NB4 (cell line): ENCODE data around the gene RPL10A.
"Not testable (repeated sequence)": the region's sequence is repeated elsewhere in the genome, so short reads cannot be mapped to it uniquely, and the experiment has no call there.

Experiments used
- DNase-seq: peaks from one replicate; pipeline ENCODE4 v3.0.0; 2010; ENCODE audit warnings: low read depth
- H3K4me3 ChIP-seq: one replicate; pipeline ENCODE4 v1.5.1; 2011; ENCODE audit warnings: mild to moderate bottlenecking, low read depth, low read length, moderate library complexity
- MYC ChIP-seq: IDR thresholded peaks from 2 replicates; pipeline ENCODE4 v1.6.1; 2011; ENCODE audit warnings: low read depth, low read length
- POLR2A ChIP-seq: IDR thresholded peaks from 2 replicates; pipeline ENCODE4 v1.6.1; 2011; ENCODE audit warnings: mild to moderate bottlenecking; ENCODE audit not compliant: insufficient read length; ENCODE audit errors: extremely low read depth
- TF ChIP-seq, protein P1 (sequence below): IDR thresholded peaks from 2 replicates; pipeline ENCODE4 v1.6.1; 2011; ENCODE audit warnings: low read depth, low read length
- TF ChIP-seq, protein P2 (sequence below): IDR thresholded peaks from one replicate; pipeline ENCODE4 v1.5.1; 2012; ENCODE audit warnings: low read depth, low read length

RPL10A gene

DNA sequence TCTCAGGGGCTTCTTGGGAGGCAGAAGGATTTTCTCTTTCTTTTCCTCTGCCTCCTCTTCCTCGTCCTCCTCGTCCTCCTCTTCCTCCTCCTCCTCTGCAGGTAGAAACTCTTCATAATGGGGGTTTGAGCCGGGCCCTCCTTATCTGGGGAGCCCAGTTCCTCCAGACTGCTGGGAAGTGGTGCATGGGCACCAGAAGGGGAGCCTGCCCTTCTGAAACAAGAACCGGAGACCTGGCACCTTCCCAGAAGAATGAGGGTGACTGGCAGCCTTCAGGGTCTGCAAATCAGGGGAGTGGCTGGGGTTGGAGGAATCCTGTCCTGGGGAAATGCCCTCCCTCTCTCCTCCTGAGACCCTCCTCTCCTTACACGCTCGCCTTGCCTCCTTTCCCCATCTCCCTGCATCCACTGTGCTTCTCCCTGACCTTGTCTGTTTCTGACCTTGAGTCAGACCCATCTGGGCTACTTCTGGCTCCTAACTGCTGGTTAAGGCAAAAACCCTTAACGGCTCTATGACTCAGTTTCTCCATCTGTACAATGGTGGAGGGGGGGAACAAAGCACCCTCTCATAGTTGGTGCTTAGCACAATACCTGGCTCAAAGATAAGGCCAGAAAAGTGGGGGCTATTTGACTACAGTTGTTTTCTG, 42.8 kb downstream of the RPL10A start:
- TF ChIP-seq, protein P1, sequence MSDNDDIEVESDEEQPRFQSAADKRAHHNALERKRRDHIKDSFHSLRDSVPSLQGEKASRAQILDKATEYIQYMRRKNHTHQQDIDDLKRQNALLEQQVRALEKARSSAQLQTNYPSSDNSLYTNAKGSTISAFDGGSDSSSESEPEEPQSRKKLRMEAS: no peak
- TF ChIP-seq MYC: no peak
- TF ChIP-seq POLR2A: no peak
- TF ChIP-seq, protein P2, sequence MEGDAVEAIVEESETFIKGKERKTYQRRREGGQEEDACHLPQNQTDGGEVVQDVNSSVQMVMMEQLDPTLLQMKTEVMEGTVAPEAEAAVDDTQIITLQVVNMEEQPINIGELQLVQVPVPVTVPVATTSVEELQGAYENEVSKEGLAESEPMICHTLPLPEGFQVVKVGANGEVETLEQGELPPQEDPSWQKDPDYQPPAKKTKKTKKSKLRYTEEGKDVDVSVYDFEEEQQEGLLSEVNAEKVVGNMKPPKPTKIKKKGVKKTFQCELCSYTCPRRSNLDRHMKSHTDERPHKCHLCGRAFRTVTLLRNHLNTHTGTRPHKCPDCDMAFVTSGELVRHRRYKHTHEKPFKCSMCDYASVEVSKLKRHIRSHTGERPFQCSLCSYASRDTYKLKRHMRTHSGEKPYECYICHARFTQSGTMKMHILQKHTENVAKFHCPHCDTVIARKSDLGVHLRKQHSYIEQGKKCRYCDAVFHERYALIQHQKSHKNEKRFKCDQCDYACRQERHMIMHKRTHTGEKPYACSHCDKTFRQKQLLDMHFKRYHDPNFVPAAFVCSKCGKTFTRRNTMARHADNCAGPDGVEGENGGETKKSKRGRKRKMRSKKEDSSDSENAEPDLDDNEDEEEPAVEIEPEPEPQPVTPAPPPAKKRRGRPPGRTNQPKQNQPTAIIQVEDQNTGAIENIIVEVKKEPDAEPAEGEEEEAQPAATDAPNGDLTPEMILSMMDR: no peak
- DNase-seq: no peak
- no peak overlapping the region for H3K4me3 ChIP-seq

DNA sequence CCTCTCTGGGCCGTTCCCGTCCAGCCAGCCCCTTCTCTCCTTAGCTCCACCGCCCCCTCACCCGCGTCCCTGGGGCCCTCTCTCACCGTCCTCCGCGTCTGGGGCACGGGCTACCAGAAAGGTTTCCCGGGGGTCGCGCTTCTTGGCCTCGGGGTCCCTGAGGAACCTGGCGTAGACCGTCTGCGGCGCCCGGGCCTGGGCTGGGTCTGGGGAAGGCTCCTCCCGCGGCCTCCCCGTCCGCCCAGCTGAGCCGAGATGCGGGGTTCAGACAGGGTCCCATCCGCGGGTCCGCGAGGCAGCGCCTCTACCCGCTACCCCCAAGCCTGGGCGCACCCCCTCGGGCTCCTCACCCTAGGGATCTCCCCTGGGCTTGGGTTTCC, 43.4 kb downstream of the RPL10A start:
- TF ChIP-seq, protein P2: no peak
- TF ChIP-seq MYC (no peak), POLR2A (no peak)
- TF ChIP-seq, protein P1: no peak
- DNase-seq: no peak
- no peak overlapping the region for H3K4me3 ChIP-seq

DNA sequence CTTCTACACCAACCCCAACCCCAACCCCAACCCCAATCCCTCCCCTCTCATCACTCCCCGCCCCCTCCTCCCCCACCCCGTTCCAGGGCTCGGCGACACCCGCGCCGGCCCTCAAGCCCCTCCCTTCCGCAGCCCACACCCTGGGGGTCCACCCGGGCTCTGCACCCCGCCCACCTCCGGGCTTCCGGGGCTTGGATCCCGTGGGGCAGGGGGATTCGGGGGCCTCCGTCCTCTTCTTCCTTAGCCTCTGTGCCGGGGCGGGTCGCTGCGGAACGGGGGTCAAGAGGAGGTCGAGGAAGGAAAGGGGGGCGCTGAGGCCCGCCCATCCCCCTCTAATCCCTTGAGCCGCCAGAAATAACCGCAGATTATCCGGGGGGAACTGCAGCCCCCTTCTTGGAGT, 43.8 kb downstream of the RPL10A start:
- no peak overlapping the region for H3K4me3 ChIP-seq
- no peak for DNase-seq
- TF ChIP-seq, protein P1: no peak
- TF ChIP-seq POLR2A (no peak), MYC (no peak)
- TF ChIP-seq, protein P2: no peak

DNA sequence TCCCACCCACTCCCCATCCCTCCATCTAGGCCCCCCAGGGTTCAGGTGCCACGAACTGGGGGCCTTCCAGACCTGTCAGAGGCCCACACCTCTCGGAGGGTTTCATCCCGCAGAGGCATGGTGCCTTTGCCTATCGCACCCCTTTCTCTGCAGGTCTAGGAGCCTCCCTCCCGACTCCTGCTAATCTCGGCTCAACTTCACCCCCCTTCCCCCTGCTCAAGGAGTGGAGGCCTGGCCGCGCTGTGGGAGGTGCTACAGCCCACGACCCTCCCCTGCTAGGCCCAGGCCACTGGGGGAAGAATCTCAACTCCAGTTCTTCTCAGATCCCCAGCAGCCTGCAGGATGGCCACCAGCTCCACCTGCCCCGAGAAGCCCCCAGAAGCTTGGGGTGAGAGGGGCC, 44.5 kb downstream of the RPL10A start, which contains the start of gene TULP1:
TSS of gene TULP1 (minus strand) at position 157 of the 400 bp plus-strand sequence. CDS start at position 119, 38 bp downstream.
- TF ChIP-seq MYC: no peak
- H3K4me3 ChIP-seq: no peak within 1 kb of the TSS
- no peak for DNase-seq

DNA sequence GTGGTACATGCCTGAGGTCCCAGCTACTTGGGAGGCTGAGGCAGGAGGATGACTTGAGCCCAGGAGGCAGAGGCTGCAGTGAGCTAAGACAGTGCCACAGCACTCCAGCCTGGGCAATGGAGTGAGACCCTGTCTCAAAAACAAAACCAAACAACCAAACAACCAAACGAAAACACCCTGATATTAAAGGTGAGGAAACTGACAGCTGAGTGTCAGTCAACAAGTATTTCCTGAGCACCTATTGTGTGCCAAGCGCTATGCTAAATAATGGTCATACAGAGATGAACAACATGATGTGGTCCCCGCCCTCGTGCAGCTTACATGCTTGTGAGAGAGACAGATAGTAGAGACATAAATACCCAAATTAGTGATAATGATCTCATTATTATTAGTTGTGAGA, 46.4 kb downstream of the RPL10A start:
- DNase-seq: no peak
- TF ChIP-seq MYC (no peak), POLR2A (no peak)
- TF ChIP-seq, protein P1: no peak
- TF ChIP-seq, protein P2: no peak
- H3K4me3 ChIP-seq: no peak overlapping the region

DNA sequence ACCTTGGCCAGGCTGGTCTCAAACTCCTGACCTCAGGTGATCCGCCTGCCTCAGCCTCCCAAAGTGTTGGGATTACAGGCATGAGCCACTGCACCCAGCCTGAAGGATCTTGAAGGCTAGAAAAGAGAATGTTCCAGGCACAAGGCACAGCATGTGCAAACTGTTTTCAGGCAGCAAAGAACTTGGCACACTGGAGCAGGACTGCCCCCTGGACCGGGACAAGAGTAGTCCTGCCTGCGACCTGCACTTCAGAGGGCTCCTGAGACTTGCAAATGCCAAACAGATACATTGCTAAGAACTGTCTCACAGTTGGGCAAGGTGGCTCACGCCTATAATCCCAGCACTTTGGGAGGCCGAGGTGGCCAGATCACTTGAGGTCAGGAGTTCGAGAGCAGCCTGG, 47.7 kb downstream of the RPL10A start:
- not testable (repeated sequence) for H3K4me3 ChIP-seq
- peak; percentile 34 for DNase-seq

DNA sequence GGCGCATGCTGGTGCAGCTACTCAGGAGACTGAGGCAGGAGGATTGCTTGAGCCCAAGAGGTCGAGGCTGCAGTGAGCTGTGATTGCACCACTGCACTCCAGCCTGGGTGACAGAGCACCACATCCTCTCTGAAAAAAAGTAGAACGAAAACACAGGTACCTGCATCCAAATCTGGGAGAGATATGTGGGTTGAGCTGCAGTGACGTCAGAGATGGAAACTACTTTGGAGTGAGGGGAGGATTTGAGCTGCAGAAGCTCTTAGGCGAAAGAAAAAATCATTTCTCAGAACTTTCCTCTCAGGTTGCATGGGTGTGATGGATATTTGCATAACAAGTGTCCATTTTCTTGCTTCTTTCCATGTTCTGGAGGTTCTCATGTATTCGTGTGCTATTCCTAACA, 48.5 kb downstream of the RPL10A start:
- no peak overlapping the region for H3K4me3 ChIP-seq
- no peak for DNase-seq
- TF ChIP-seq, protein P2: no peak
- TF ChIP-seq MYC (no peak), POLR2A (no peak)
- TF ChIP-seq, protein P1: no peak

DNA sequence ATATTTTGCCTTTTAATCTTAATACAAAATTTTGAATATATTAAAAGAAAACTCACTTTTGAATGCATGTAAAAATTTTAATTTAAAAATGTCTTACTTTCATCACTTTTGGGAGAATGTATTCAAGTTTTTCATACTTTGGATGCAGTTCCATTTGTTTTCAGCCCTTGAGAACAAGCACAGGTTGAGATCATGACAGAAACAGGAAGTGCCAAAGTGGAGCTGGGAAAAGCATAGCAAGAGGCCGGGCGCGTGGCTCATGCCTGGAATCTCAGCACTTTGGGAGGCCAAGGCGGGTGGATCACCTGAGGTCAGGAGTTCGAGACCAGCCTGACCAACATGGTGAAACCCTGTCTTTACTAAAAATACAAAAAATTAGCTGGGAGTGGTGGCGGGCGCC, 49.8 kb downstream of the RPL10A start:
- H3K4me3 ChIP-seq: not testable (repeated sequence)
- DNase-seq: peak; percentile 24
